ENCODE results near the gene PIEZO2.
"Not testable (repeated sequence)": the region's sequence is repeated elsewhere in the genome, so short reads cannot be mapped to it uniquely, and the experiment has no call there.

The PIEZO2 gene

GRCh38 chr18:10953672-10954071 lies 195.7 kb downstream of the PIEZO2 start:
- no peak for DNase-seq

GRCh38 chr18:10951631-10952544 lies 197.5 kb downstream of the PIEZO2 start:
- DNase-seq: no peak

GRCh38 chr18:10950876-10951630 lies 198.3 kb downstream of the PIEZO2 start:
- no peak for DNase-seq

GRCh38 chr18:10950080-10950875 lies 199.1 kb downstream of the PIEZO2 start:
- no peak for DNase-seq

GRCh38 chr18:10949655-10950054 lies 199.7 kb downstream of the PIEZO2 start:
- no peak for DNase-seq

GRCh38 chr18:10948421-10948820 lies 200.9 kb downstream of the PIEZO2 start:
- no peak for DNase-seq

GRCh38 chr18:10946058-10946457 lies 203.3 kb downstream of the PIEZO2 start:
- no peak for DNase-seq

- no peak for DNase-seq
Measured at GRCh38 chr18:10942998-10943397, 206.4 kb downstream of the PIEZO2 start.

GRCh38 chr18:10939822-10940221 lies 209.5 kb downstream of the PIEZO2 start:
- no peak for DNase-seq

- no peak for DNase-seq
Measured at GRCh38 chr18:10937743-10938640, 211.4 kb downstream of the PIEZO2 start.

- no peak for DNase-seq
Measured at GRCh38 chr18:10936176-10937053, 213.0 kb downstream of the PIEZO2 start.

- no peak for DNase-seq
Measured at GRCh38 chr18:10935588-10935987, 213.8 kb downstream of the PIEZO2 start.

- not testable (repeated sequence) for DNase-seq
Measured at GRCh38 chr18:10933648-10934047, 215.7 kb downstream of the PIEZO2 start.

GRCh38 chr18:10930076-10930475 lies 219.3 kb downstream of the PIEZO2 start:
- DNase-seq: no peak

GRCh38 chr18:10928772-10929373 lies 220.5 kb downstream of the PIEZO2 start:
- no peak for DNase-seq

- DNase-seq: no peak
Measured at GRCh38 chr18:10928011-10928771, 221.2 kb downstream of the PIEZO2 start.

GRCh38 chr18:10927286-10927992 lies 221.9 kb downstream of the PIEZO2 start:
- DNase-seq: no peak

GRCh38 chr18:10926621-10927161 lies 222.7 kb downstream of the PIEZO2 start:
- no peak for DNase-seq

GRCh38 chr18:10924290-10924689 lies 225.1 kb downstream of the PIEZO2 start:
- DNase-seq: no peak

Data from hippocampal formation (tissue), 2 donors.